Skeletal muscle cell (primary cell): ENCODE data around the gene CYP17A1.

Experiments used
- DNase-seq: peaks from one replicate; pipeline ENCODE4 v3.0.0-alpha.2; 2010; ENCODE audit warnings: low read depth
- H3K4me3 ChIP-seq: 2 replicates; pipeline ENCODE4 v1.5.1; 2011; ENCODE audit warnings: low read depth, mild to moderate bottlenecking, control low read depth, low read length, moderate library complexity

The CYP17A1 gene

DNA sequence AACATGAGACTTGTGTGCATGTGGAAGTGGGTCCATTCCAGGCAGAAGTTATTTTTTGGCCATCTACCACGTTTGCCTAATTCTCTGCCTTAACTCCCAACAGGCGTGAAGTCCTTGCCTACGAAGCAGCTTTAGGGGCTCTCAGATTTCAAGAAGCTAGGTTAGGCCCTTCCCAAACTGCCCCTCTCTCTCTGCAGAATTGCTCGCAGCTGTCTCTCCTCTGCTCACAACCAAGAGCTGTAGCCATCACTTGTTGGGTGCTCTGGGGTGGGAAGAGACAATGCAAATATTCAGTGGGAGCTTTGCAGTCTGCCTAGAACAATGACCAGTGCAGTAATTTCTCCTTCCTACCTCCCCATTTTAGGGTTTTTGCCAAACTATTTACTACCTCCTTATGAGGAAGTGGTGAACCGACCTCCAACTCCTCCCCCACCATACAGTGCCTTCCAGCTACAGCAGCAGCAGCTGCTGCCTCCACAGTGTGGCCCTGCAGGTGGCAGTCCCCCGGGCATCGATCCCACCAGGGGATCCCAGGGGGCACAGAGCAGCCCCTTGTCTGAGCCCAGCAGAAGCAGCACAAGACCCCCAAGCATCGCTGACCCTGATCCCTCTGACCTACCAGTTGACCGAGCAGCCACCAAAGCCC lies 24.9 kb downstream of the CYP17A1 start:
- no peak overlapping the region for H3K4me3 ChIP-seq
- no peak for DNase-seq

DNA sequence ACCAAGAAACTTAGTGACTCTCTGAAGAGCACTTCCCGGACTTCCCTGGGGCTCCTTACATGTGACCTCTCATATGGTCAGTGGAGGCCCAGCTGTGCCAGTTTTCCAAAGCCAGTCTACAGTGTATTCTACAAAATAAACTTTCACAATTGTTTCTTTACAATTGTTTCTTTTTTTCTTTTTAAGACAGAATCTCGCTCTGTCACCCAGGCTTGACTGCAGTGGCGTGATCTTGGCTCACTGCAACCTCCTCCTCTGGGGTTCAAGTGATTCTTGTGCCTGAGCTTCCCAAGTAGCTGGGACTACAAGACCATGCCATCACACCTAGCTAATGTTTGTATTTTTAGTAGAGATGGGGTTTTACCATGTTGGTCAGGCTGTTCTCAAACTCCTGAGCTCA lies 25.9 kb downstream of the CYP17A1 start:
- no peak overlapping the region for H3K4me3 ChIP-seq
- DNase-seq: no peak

DNA sequence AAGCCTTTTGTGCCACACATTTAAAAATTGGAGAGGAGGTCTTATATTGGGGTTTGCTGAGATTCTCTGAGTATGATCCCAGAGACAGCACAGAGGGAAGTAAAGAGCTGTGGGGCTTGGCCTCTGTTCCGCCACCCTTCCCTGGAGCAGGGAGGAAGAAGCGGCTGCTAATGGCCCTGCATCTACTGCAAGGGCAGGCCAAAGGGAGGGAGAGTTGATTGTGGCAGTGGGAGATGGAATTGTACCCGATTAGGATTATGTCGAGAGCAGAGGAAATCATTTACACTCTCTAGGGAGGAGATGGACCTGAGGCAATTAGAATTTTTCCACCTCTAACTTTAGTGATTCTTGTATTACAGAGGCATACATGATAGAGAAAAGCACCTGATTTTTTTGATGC lies 28.8 kb downstream of the CYP17A1 start:
- DNase-seq: no peak
- H3K4me3 ChIP-seq: no peak overlapping the region

DNA sequence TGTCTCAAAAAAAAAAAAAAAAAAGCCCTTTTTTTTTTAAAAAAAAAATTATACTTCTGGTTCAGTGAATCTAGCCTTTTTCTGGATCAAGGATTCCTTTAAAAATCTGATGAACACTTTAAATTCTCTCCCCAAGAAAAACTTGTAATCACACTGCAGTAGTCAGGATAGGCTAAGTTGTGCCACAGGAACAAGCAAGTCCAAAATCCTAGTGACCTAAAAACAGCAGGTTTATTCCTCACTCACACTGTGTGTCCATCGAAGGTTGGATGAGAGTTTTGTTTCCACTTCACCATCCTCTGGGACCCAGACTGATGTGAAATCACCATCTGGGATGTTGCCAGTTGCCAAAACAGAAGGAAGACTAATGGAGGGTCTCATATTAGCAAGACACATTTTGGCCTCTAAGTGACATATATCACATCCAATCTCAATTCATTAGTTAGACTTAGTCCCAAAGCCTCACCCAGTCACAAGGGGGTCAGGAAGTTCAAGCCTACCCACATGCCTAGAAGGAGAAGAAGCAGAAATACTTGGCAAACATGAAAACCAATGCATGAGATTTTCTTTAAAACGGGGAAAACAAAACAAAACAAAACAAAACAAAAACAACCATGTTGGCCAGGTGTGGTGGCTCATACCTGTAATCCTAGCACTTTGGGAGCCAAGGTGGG lies 32.7 kb downstream of the CYP17A1 start:
- DNase-seq: no peak
- H3K4me3 ChIP-seq: no peak overlapping the region

DNA sequence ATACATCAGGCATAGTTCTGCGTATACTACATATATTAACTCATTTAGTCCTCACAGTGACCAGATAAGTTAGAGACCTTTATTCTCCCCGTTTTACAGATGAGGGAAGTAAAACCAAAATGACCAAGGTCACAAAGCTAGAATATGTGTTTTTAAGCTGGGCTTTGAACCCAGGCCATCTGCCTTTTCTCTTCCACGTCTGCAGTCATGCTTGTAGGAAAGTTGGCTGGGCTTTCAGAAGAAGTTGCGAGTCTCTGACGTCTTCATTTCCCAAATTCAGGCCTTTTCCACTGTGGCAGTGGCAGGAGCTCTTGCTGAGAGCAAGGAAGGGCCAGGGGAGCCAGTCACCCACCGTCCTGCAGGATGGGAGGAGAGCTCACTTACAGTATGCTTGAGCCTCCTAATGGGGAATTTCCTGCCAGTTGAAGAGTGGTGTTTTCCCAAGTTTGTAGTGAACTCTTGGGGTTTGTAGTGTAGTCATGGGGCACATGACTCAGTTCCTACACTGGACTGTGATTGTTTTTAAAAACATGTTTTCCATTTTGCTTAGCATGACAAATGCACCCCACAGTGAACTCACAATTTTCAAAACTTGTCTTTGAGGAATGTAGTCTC lies 34.2 kb downstream of the CYP17A1 start:
- H3K4me3 ChIP-seq: no peak overlapping the region
- DNase-seq: peak; percentile 78

DNA sequence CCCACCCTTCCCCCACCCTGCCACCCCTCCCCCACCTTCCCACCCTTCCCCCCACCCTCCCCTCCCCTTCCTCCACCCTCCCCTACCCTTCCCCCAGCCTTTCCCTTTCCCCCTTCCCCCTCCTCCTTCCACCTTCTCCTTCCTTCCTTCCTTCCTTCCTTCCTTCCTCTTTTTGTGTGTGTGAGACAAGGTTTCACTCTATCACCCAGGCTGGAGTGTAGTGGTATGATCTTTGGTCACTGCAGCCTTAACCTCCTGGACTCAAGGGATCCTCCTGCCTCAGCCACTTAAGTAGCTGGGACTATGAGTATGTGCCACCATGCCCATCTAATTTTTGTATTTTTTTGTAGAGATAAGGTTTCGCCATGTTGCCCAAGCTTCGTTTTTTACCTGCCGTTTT lies 35.2 kb downstream of the CYP17A1 start:
- DNase-seq: no peak
- no peak overlapping the region for H3K4me3 ChIP-seq

DNA sequence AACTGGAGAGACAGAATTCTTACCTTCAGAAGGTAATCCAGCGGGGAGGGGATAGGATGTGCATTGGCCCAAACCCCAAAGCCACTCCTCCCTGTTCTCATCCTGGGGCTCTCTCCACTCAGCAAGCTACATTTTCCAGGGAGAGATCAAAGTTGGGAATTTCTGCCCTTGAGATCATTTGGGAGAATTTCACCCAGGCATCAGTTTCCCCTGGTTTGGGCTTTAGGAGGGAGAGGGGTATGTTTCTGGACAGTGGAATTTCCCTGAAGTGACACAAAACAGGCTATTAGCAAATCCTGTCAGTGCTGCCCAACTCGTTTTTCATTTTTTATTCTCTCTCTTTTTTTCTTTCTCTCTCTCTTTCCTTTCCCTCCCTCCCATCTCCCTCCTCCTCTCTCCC lies 35.7 kb downstream of the CYP17A1 start:
- no peak for DNase-seq
- H3K4me3 ChIP-seq: no peak overlapping the region

DNA sequence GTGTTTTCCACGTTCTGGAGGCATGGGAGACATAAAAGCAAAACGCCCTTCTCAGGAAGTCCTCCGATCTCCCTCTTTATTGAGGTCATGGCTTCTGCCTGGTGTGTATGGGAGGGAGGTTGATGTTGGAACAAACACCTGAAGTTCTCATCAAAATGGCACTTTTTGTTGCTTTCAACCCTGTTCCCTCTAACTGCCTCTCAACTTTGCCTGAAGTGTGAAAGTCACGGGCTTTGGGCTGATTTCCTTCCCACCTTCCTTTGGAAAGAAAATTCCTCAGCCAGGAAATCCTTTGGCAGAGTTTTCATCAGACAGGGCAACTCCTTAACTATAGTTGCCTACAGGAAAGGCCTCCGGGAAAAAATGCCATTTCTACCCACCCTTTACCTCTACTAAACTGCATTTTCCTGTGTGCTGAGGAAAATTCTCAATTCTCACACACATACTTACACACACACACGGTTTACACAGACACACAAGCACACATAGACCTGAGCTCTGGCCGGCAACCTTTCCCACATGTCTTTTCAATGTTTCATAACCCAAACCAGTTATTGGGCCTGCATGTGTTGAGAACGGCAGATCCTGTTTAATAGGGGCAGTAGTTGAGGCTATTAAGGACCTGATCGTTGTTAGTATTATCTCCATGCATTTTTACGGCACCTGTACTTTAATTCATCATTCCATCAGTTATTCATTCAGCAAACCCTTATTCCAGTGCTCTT lies 36.4 kb downstream of the CYP17A1 start:
- H3K4me3 ChIP-seq: no peak overlapping the region
- DNase-seq: no peak

DNA sequence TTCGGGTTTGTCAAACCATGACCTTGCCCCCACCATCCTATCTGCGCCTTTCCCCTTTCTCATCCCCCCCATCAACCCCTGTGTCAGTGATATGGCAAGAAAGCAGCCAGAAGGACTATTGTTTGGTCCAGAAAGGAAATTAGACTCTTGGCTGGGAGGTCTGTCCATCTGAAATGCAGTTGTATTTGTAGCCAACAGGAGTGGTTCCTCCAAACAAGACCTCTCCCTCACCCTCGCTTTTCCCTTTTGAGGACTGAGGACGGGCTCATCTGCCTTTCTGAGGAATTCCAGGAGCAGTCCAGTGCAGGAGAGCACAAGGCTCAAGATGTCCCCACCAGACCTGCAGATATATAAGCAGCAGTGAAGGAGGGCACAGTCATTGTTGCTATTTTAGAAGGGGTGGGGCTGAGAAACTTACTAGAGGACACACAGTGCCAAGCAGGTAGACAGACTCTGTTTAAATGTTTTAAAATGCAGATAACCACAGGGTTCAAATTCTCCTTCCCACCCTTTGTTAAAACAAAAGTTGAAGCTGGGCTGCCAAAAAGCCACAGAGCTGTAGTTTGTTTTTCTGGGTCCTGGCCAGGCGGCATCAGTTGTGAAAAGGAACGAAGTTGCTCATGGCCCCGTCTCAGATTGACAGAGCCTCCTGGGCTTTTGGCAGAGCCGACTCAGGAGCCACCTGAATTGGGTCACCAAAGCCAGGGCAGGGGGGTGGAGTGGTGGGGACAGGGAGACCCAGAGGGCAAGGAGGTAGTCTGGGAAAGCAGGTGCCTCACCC lies 37.3 kb downstream of the CYP17A1 start:
- no peak overlapping the region for H3K4me3 ChIP-seq
- DNase-seq: no peak

DNA sequence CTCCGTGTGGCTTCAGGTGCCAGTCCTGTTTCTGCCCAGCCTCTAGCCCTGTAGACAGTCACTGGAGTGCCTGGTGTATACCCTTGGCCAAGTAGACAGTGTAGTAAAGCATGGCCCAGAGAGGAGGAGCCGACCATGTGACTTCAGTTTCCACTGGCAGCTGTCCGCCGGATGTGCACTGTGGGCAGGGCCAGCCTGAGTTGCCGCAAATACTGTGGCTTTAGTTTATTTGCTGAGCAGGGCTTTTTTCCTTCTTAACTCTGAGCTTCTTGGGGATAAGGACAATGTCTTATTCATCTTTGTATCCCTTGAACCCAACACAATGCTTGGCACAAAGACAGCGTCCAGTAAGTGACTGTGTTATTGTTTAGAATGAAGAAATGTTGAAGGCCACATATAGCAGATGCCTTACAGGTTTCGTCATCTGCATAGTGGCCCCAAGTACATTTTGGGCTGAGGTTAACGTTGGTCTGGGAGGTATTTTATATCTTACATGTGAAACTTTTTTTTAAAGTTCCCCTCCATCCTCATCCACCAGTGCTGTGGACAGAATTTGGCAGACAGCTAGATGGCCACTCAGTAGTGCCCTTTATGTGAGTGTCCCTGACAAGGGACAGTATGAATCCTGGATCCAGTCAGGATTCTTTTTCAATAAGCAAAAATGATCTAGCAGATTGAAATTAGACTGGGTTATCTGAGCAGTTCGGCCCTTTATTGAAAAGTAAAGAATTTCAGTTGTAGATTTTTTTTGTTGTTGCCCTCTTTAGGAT lies 40.6 kb downstream of the CYP17A1 start:
- no peak overlapping the region for H3K4me3 ChIP-seq
- DNase-seq: no peak

DNA sequence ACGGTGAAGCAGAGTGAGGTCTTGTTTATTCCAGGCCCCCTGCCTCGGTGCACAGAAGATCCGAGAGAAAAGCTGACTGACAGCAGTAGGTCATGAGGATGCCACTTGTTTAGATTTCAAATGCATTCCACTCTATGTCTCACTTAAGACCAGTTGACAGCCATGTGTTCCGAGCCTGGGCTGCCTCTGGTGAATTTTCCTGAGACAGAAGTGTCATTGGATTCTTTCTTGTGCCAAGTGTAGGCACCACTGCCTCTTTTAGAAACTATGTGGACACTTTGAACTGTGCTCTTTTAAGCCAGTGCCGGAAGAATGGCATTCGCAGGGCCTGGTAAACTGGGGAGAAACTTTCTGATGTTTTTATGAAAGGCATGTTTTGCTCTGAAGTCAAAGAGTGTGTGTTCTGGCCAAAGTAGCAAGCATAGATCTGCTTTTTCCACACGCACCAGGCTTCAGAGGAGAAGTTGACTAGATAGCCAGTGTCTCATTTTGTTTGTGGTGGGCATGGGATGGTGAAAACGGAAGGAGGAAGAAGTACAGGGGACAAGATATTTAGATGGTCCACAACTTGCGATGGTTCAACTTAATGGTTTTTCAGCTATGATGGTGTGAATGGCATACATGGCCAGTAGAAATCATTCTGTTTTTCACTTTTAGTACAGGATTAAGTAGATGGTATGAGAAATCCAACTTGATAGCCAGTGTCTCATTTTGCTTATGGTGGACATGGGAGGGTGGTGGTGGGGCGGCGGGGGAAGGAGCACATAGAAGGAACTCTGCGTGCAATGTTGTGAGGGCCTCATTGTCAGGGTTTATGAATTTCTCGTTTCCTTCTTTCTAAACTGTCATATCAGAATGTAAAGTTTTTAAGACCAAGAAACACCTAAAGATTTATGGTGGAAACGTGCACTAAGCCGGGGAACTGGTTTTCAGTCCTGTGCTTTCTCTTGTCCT lies 41.5 kb downstream of the CYP17A1 start:
- no peak for DNase-seq
- H3K4me3 ChIP-seq: no peak overlapping the region

DNA sequence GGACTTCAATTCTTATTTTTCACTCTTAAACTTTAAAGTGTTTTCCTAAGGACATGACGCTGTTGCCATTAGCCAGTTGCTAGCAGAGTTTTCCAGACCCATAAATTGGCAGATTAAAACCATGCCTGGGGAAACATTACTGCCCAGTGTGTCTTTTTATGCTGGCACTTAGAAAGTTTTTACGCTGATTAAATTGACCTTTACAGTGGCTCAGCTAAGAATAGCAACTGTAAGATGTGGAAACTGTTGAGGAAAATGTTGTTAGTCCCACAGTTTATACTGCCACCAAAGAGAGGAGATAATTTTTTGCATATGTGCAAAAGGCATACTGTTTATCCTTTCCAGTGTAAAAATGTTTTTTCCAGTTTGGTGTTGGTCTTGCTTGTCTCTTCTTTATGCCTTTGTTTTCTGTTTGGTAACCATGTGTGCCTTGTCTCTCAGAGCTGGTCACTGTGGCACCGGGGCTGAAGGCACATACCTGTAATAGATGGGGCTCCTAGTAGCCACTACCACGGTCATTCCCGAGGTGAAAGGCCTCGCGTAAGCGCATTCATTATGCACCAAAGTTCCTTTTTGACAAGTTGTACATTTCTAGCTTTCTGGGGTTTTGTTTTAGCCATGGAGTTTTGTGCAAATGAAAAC lies 45.3 kb downstream of the CYP17A1 start:
- DNase-seq: no peak
- H3K4me3 ChIP-seq: no peak overlapping the region

DNA sequence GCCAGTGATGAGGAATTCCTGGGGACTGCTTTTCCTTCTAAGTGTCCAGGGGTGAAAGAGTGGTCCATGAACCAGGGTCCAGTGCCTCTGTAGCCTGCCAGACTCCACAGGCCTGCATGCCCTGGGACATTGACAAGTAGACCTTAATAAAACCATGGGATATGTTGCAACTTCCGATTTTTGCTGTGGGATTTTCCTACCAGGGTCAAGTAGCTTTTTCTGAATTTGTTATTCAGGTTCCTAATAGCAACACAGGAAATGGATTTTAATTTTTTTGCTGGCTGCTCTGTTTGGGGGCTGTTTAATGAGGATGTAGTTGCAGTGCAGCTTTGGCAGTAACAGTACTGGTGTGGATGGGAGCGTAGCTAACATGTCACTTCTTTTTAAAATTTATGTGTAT lies 51.4 kb downstream of the CYP17A1 start:
- DNase-seq: no peak

DNA sequence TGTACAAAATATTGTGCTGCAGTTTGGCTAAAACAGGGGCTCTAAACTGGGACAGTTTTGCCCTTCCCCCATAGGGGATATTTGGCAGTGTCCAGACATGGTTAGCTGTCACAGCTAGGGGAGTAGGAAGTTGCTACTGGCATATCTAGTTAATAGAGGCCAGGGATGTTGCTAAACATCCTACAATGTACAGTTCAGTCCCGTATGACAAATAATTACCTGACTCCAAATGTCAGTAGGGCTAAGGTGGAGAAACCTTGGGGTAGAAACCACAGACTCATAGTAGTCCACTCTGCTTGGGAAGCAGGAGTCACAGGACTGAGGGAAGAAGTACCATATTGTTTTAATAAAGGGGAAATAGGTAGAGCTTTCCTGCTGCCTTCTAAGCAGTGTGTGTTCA lies 53.6 kb downstream of the CYP17A1 start:
- no peak for DNase-seq
- no peak overlapping the region for H3K4me3 ChIP-seq

More for the DNA sequence above, 51.4 kb downstream of the CYP17A1 start:
- no peak overlapping the region for H3K4me3 ChIP-seq

DNA sequence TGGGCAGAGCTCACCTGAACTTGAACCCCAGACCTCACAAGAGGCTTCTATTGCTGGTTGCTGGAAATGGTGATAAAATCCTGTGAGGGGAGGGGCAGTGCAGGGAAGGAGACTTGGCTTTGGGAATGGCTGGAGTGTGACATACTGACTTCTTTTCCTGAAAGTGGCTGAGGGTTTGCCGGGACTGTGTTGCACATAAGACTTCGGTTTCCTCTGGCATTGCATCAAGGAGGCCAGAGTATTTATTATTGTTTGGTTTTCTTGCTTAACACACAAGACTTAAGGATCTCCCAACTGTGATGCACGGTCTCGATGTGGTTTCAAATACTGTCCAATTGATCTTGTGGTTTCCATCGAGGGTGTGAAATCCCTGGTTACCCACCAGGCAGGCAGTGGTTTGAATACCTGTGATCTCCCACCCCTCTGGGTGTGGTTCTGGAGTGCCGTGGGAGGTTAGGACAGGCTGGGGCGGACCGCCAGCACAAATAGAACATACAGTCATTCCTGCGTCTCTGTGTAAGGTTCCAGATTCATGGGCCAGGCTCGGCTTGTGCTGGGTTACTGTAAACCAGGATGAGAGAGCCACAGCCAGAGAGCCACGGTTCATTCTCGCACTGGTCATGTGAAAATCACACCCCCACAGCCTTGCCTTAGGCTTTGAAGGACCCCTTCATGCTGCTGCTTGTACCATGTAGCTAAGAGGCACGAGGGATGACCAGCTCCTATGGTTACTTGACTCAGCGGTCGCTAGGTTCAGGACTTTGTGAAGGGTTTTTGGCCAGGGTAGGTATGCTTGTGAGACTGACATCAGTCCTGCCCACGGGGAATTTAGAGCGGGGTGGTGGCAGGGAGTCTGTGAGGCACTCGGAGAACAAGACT lies 54.3 kb downstream of the CYP17A1 start:
- H3K4me3 ChIP-seq: no peak overlapping the region
- DNase-seq: peak; percentile 92

DNA sequence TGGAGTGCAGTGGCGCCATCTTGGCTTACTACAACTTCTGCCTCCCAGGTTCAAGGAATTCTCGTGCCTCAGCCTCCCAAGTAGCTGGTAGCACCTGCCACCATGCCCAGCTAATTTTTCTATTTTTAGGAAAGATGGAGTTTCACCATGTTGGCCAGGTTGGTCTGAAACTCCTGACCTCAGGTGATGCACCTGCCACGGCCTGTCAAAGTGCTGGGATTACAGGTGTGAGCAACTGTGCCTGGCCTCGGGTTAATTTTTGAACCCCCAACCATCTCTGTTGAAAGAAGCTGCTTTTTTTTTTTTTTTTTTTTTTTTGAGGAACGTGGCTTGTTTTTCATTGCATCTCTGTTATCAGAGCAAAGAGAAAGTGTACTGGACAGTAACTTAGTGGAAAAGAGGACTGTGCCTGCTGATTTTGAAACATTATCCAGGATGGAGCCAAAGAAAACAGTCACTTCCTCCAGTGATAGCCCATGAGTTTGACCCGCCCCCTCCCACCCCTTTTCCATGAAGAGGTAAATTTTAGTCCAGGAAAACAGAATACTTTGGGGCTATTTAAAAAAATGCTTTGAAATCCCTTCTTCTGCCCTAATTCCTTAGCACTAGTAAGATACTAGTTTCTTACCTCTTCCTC lies 55.2 kb downstream of the CYP17A1 start:
- DNase-seq: no peak
- no peak overlapping the region for H3K4me3 ChIP-seq
